ENCODE results near the gene PTPRN2. TPM values are rescaled to one million over a fixed set of nuclear protein-coding genes. Genes with fewer than 3 reads are reported as not detected.

PTPRN2 gene
- total and polyA plus RNA-seq, 3 experiments from 2014 or later = 0.33 to 1.2 (median 0.42) TPM

- Mint-ChIP-seq H3K4me3 (no peak overlapping the region), H3K27ac (no peak overlapping the region), H3K36me3 (no peaks in the 10 kb centered on the region), H3K4me1 (peaks cover 0 to 2% (median 0%) of the 10 kb centered on the region in 3 donors), H3K9me3 (peaks cover 0 to 1% (median 0%) of the 10 kb centered on the region in 5 donors), H3K27me3 (peaks cover 10 to 18% of the 10 kb centered on the region in 2 donors)
- Histone ChIP-seq H3K4me1 (ENCODE audit: insufficient read depth, low read length) (no peaks in the 10 kb centered on the region), H3K27me3 (ENCODE audit: insufficient read depth, low read length, poor library complexity, severe bottlenecking) (no peaks in the 10 kb centered on the region), H3K36me3 (ENCODE audit: insufficient read depth, low read length) (no peaks in the 10 kb centered on the region), H3K4me3 (ENCODE audit: low read length) (no peak overlapping the region), H3K27ac (ENCODE audit: low read depth, low read length) (no peak overlapping the region), H3K9me3 (ENCODE audit: low read length) (no peaks in the 10 kb centered on the region)
- no peak for DNase-seq
- POLR2A ChIA-PET = no interaction called here
- CTCF ChIA-PET = no interaction called here
Measured at GRCh38 chr7:158369866-158370265, 217.8 kb downstream of the PTPRN2 start.

DNA sequence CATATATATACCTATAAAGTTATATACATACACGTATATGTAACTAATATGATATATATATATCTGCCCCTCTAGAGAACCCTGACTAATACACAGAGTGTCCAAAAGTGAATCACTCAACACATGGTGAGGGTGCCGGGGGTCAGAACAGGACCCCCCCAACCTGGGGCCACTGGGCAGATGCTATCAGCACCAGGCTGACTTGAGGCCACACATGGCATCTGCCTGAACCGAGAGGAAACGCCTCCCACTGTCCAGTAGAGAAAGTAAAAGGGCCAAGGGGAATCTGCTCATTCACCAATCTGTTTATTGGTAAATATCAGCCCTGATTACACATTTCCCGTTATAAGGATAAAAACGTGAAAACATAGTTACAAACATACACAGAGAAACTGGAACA lies 218.3 kb downstream of the PTPRN2 start:
- H3K27me3 ChIP-seq (ENCODE audit: insufficient read depth, low read length, poor library complexity, severe bottlenecking) = no peaks in the 10 kb centered on the region
- DNase-seq = no peak
- CTCF ChIA-PET = no interaction called here
- Mint-ChIP-seq H3K27me3 (peaks cover 10 to 12% of the 10 kb centered on the region in 2 donors), H3K4me1 (no peaks in the 10 kb centered on the region), H3K27ac (no peak overlapping the region), H3K4me3 (no peak overlapping the region), H3K9me3 (peaks cover 0 to 1% (median 0%) of the 10 kb centered on the region in 5 donors), H3K36me3 (no peaks in the 10 kb centered on the region)
- POLR2A ChIA-PET = no interaction called here
- no peaks in the 10 kb centered on the region for H3K36me3 ChIP-seq (ENCODE audit: insufficient read depth, low read length)
- H3K27ac ChIP-seq (ENCODE audit: low read depth, low read length) = no peak overlapping the region
- no peaks in the 10 kb centered on the region for H3K4me1 ChIP-seq (ENCODE audit: insufficient read depth, low read length)
- H3K9me3 ChIP-seq (ENCODE audit: low read length) = no peaks in the 10 kb centered on the region
- H3K4me3 ChIP-seq (ENCODE audit: low read length) = no peak overlapping the region

DNA sequence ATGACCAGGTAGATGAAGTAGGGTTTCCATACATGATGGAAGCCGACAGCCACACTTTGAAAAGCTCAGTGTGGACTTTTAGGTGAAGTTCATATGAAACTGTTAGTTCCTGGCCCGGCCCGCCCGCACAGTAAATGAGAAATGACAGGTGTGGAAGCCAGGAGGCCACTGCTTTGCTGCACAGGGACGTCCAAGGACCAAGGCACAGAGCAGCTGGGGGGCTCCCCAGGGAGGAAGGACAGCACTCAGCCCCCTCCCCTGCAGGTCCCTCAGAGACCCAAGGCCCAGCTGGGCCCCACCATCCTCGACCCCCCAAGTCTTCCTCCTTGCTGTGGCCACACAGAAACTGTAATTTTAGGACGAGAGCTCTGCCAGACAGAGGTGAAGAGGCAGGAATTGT lies 219.2 kb downstream of the PTPRN2 start:
- no peaks in the 10 kb centered on the region for H3K36me3 Mint-ChIP-seq
- Histone ChIP-seq H3K27me3 (ENCODE audit: insufficient read depth, low read length, poor library complexity, severe bottlenecking) (no peaks in the 10 kb centered on the region), H3K36me3 (ENCODE audit: insufficient read depth, low read length) (no peaks in the 10 kb centered on the region), H3K4me3 (ENCODE audit: low read length) (no peak overlapping the region), H3K9me3 (ENCODE audit: low read length) (no peaks in the 10 kb centered on the region), H3K27ac (ENCODE audit: low read depth, low read length) (no peak overlapping the region), H3K4me1 (ENCODE audit: insufficient read depth, low read length) (no peaks in the 10 kb centered on the region)
- H3K4me3 Mint-ChIP-seq = no peak overlapping the region
- H3K27me3 Mint-ChIP-seq = peaks cover 4 to 8% of the 10 kb centered on the region in 2 donors
- H3K9me3 Mint-ChIP-seq = peaks cover 0 to 1% (median 0%) of the 10 kb centered on the region in 5 donors
- ChIA-PET POLR2A (no interaction called here), CTCF (no interaction called here)
- H3K27ac Mint-ChIP-seq = no peak overlapping the region
- no peak for DNase-seq
- no peaks in the 10 kb centered on the region for H3K4me1 Mint-ChIP-seq

DNA sequence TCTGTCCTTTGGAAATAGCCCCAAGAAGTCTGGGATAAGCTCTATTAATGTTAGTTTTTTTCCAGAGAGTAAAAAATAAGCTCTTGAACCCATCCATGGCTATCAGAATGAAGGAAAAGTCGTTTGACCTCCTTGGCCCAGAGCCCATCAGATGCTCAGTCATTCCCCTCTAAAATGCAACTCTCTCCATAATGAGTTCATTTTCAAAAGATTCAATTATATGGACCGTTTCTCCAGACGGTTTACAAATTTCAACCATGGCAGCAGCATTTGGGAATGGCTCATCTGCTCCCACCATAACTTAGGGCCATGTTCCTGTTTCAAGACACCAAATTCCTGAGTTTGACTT lies 220.0 kb downstream of the PTPRN2 start:
- Mint-ChIP-seq H3K4me1 (no peaks in the 10 kb centered on the region), H3K27ac (no peak overlapping the region), H3K27me3 (peaks cover 0 to 4% of the 10 kb centered on the region in 2 donors), H3K36me3 (no peaks in the 10 kb centered on the region), H3K9me3 (peaks cover 0 to 1% (median 0%) of the 10 kb centered on the region in 5 donors), H3K4me3 (no peak overlapping the region)
- no peak for DNase-seq
- Histone ChIP-seq H3K27me3 (ENCODE audit: insufficient read depth, low read length, poor library complexity, severe bottlenecking) (no peaks in the 10 kb centered on the region), H3K36me3 (ENCODE audit: insufficient read depth, low read length) (no peaks in the 10 kb centered on the region), H3K4me3 (ENCODE audit: low read length) (no peak overlapping the region), H3K27ac (ENCODE audit: low read depth, low read length) (no peak overlapping the region), H3K9me3 (ENCODE audit: low read length) (no peaks in the 10 kb centered on the region), H3K4me1 (ENCODE audit: insufficient read depth, low read length) (no peaks in the 10 kb centered on the region)
- ChIA-PET POLR2A (no interaction called here), CTCF (interaction anchor here (0.8 kb wide), 1 partner anchor 609 kb away, joined by 4 read pairs; no protein-coding TSS in a partner anchor)

GRCh38 chr7:158366916-158367633 lies 220.5 kb downstream of the PTPRN2 start:
- Mint-ChIP-seq H3K4me3 (no peak overlapping the region), H3K27me3 (peaks cover 0 to 4% of the 10 kb centered on the region in 2 donors), H3K36me3 (no peaks in the 10 kb centered on the region), H3K27ac (no peak overlapping the region), H3K4me1 (no peaks in the 10 kb centered on the region), H3K9me3 (peaks cover 0 to 1% (median 0%) of the 10 kb centered on the region in 5 donors)
- Histone ChIP-seq H3K27ac (ENCODE audit: low read depth, low read length) (no peak overlapping the region), H3K9me3 (ENCODE audit: low read length) (no peaks in the 10 kb centered on the region), H3K4me3 (ENCODE audit: low read length) (no peak overlapping the region), H3K36me3 (ENCODE audit: insufficient read depth, low read length) (no peaks in the 10 kb centered on the region), H3K4me1 (ENCODE audit: insufficient read depth, low read length) (no peaks in the 10 kb centered on the region), H3K27me3 (ENCODE audit: insufficient read depth, low read length, poor library complexity, severe bottlenecking) (no peaks in the 10 kb centered on the region)
- CTCF ChIA-PET = interaction anchor here (0.8 kb wide), 1 partner anchor 610 kb away, joined by 4 read pairs; no protein-coding TSS in a partner anchor
- no peak for DNase-seq
- POLR2A ChIA-PET = no interaction called here

DNA sequence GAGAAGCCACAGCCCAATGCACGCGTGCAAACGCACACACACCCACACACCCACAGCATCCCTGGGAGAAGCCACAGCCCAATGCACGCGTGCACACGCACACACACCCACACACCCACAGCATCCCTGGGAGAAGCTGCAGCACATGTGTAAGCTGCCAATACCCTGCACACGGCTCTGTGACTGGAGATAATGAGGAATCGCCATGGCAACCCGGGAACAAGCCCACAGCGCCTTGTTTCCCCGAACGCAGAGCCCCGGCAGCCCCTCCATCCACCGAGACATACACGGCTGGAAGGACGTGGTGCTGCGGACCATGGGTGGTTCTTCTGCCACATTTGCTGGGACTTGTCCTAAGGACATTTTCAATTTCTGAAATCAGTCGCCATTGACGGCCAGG lies 221.3 kb downstream of the PTPRN2 start:
- H3K4me1 Mint-ChIP-seq = no peaks in the 10 kb centered on the region
- no peaks in the 10 kb centered on the region for H3K4me1 ChIP-seq (ENCODE audit: insufficient read depth, low read length)
- ChIA-PET CTCF (no interaction called here), POLR2A (no interaction called here)
- H3K27ac ChIP-seq (ENCODE audit: low read depth, low read length) = no peak overlapping the region
- H3K27me3 ChIP-seq (ENCODE audit: insufficient read depth, low read length, poor library complexity, severe bottlenecking) = no peaks in the 10 kb centered on the region
- no peaks in the 10 kb centered on the region for H3K9me3 ChIP-seq (ENCODE audit: low read length)
- H3K36me3 ChIP-seq (ENCODE audit: insufficient read depth, low read length) = no peaks in the 10 kb centered on the region
- no peak for DNase-seq
- H3K27me3 Mint-ChIP-seq = peaks cover 0 to 4% of the 10 kb centered on the region in 2 donors
- no peaks in the 10 kb centered on the region for H3K36me3 Mint-ChIP-seq
- peaks cover 0 to 3% (median 0%) of the 10 kb centered on the region in 5 donors for H3K9me3 Mint-ChIP-seq
- no peak overlapping the region for H3K4me3 Mint-ChIP-seq
- no peak overlapping the region for H3K4me3 ChIP-seq (ENCODE audit: low read length)
- peak overlapping the region in 1 of 8 donors; percentile 38 for H3K27ac Mint-ChIP-seq

DNA sequence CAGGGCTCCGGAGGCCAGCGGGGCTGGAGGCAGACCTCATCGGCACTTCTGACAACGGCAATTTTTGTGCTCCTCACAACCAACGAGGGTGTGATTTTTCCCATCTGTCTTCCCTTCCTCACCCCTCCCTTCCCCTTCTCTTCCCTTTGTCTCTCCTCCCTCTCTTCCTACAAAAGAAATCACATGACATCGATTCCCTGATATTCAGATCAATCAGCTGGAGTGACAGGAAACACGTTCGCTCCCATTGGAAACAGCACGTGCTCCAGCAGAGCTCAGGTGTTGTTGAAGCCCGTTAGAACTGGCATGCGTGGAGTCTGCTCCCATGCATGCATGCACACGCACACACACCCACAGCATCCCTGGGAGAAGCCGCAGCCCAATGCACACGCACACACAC lies 222.4 kb downstream of the PTPRN2 start:
- Histone ChIP-seq H3K4me1 (ENCODE audit: insufficient read depth, low read length) (no peaks in the 10 kb centered on the region), H3K4me3 (ENCODE audit: low read length) (no peak overlapping the region), H3K9me3 (ENCODE audit: low read length) (no peaks in the 10 kb centered on the region), H3K36me3 (ENCODE audit: insufficient read depth, low read length) (no peaks in the 10 kb centered on the region), H3K27me3 (ENCODE audit: insufficient read depth, low read length, poor library complexity, severe bottlenecking) (no peaks in the 10 kb centered on the region), H3K27ac (ENCODE audit: low read depth, low read length) (no peak overlapping the region)
- peaks cover 0 to 5% (median 0%) of the 10 kb centered on the region in 5 donors for H3K9me3 Mint-ChIP-seq
- H3K4me3 Mint-ChIP-seq = no peak overlapping the region
- CTCF ChIA-PET = no interaction called here
- H3K36me3 Mint-ChIP-seq = no peaks in the 10 kb centered on the region
- H3K27ac Mint-ChIP-seq = no peak overlapping the region
- POLR2A ChIA-PET = no interaction called here
- H3K27me3 Mint-ChIP-seq = peaks cover 0 to 4% of the 10 kb centered on the region in 2 donors
- DNase-seq = no peak
- H3K4me1 Mint-ChIP-seq = no peaks in the 10 kb centered on the region

DNA sequence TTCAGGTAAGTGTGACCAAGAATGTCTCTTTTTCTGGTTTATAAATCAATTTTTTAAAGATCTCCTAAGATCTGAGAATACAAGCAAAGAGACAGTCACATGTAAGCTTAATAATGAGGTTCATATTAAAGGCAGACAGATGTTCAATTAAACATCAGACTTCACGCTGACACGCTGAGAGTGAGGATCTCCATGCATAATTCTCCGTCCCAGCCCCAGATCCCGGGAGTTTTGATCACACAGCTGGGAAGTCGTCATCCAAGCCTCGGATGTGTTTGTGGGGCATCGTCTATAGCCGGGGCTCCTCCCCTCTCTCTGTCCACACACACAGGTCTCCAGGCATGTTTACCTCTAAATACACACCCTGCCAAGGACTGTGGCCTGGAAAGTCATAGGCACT lies 223.2 kb downstream of the PTPRN2 start:
- ChIA-PET POLR2A (no interaction called here), CTCF (no interaction called here)
- H3K36me3 ChIP-seq (ENCODE audit: insufficient read depth, low read length) = no peaks in the 10 kb centered on the region
- H3K4me3 Mint-ChIP-seq = no peak overlapping the region
- no peak overlapping the region for H3K27ac ChIP-seq (ENCODE audit: low read depth, low read length)
- peaks cover 0 to 1% of the 10 kb centered on the region in 2 donors for H3K27me3 Mint-ChIP-seq
- no peaks in the 10 kb centered on the region for H3K36me3 Mint-ChIP-seq
- H3K4me1 Mint-ChIP-seq = no peaks in the 10 kb centered on the region
- H3K27ac Mint-ChIP-seq = no peak overlapping the region
- H3K9me3 ChIP-seq (ENCODE audit: low read length) = no peaks in the 10 kb centered on the region
- DNase-seq = no peak
- H3K27me3 ChIP-seq (ENCODE audit: insufficient read depth, low read length, poor library complexity, severe bottlenecking) = no peaks in the 10 kb centered on the region
- H3K4me1 ChIP-seq (ENCODE audit: insufficient read depth, low read length) = no peaks in the 10 kb centered on the region
- H3K4me3 ChIP-seq (ENCODE audit: low read length) = no peak overlapping the region
- H3K9me3 Mint-ChIP-seq = peaks cover 0 to 5% (median 0%) of the 10 kb centered on the region in 5 donors

Measured in CD8-positive, alpha-beta memory T cell (primary cell).